Ovary (tissue), 9 donors: ENCODE measurements around the gene ANKRD33B. TPM values are rescaled to one million over a fixed set of nuclear protein-coding genes. Genes with fewer than 3 reads are reported as not detected.
"Not testable (repeated sequence)": the region's sequence is repeated elsewhere in the genome, so short reads cannot be mapped to it uniquely, and the experiment has no call there.

Experiments
- DNase-seq, 5 donors: peaks; one replicate each; pipeline ENCODE4 v3.0.0-alpha.2; 2019 to 2020
- H3K27ac ChIP-seq, 2 donors: fragments of 200-600 bp; one replicate each; pipeline versions ENCODE4 v1.5.1 to v1.8.0; 2019 to 2022
- H3K27me3 ChIP-seq: fragments of 200-600 bp; one replicate; pipeline ENCODE4 v1.8.0; 2022
- H3K36me3 ChIP-seq: fragments of 200-600 bp; sonication (generic); one replicate; pipeline ENCODE4 v1.5.1; 2019
- H3K4me1 ChIP-seq: one replicate; pipeline ENCODE4 v1.8.1; 2013; ENCODE audit warnings: mild to moderate bottlenecking, moderate library complexity; ENCODE audit not compliant: insufficient read depth
- H3K4me3 ChIP-seq: fragments of 200-600 bp; sonication (generic); one replicate; pipeline ENCODE4 v1.5.1; 2017
- H3K9me3 ChIP-seq, 2 donors: fragments of 200-600 bp in 1 of 2; sonication (generic) in 1 of 2; one replicate each; pipeline versions ENCODE4 v1.5.1 to v1.8.1; 2013 to 2019; ENCODE audit warnings: mild to moderate bottlenecking in 1 of 2, moderate library complexity in 1 of 2
- EP300 ChIP-seq: sonication (generic); formaldehyde crosslinking; IDR thresholded peaks from one replicate; pipeline ENCODE4 v1.6.1; 2017; ENCODE audit warnings: antibody characterized with exemption
- POLR2A ChIP-seq: fragments of 450-650 bp; IDR thresholded peaks from one replicate; pipeline ENCODE4 v1.6.1; 2017; ENCODE audit warnings: antibody characterized with exemption, mild to moderate bottlenecking, moderate library complexity
- WGBS, 3 donors: extraction: QIAGEN DNeasy Blood & Tissue Kit in 1 of 3; methylation state at CpG; one replicate each; pipeline versions ENCODE4 v1.1.5 to v1.1.7; 2013 to 2017; 5-methylcytosine and 5-hydroxymethylcytosine counted together
- intact Hi-C, 4 donors: fragments of 100-400 bp; cut with DNase I; formaldehyde crosslinking; loops; one replicate each; pipeline versions ENCODE4 v1.11.0 to v1.15.1; 2022 to 2023
- polyA plus RNA-seq, 2 donors: library from polyadenylated mRNA; stranded (reverse); fragments of 200-250 nt in 1 of 2; fragments of 350-450 nt in 1 of 2; fragmentation: Illumina TruSeq in 1 of 2; extraction: RNeasy Lipid Tissue Mini Kit (QIAGEN cat#74804) in 1 of 2; gene quantifications; one replicate each; pipeline ENCODE4 v1.2.3, GENCODE V29; 2013 to 2014
- total RNA-seq, 7 donors: library from RNA; depleted of rRNA in 2 of 7; stranded (reverse); fragments of >200 nt in 2 of 7; fragmentation: NEBNext Ultra II Directional in 3 of 7; extraction: Animal tissue kit (Norgen Biotek cat#: 25700) in 3 of 7; gene quantifications; one replicate each; pipeline versions ENCODE4 v1.1.0 to v1.2.4, GENCODE V29; 2016 to 2023
- TF ChIP-seq, protein P1 (sequence below), 3 donors: fragments of 450-650 bp in 2 of 3; fragments of 200-600 bp in 1 of 3; IDR thresholded peaks; one replicate each; pipeline versions ENCODE4 v1.5.1 to v1.8.0; 2016 to 2022; ENCODE audit warnings: antibody characterized with exemption in 3 of 3, mild to moderate bottlenecking in 1 of 3
- donor health status: DM: no; HTN: no; CAD: no; lungs with moderate emphysema.
- donor health status: DM: no; HTN: no; CAD: no.
- donor health status: Bipolar disorder and iron deficiency.
- donor health status: DM: yes; HTN: yes; CAD: no.
- donor health status: DM: no; HTN: no; CAD: no.
- donor health status: DM: yes; HTN: yes; CAD: no.

ANKRD33B gene
- total and polyA plus RNA-seq, 9 donors: 0.65 to 13.3 (median 1.9) TPM

DNA sequence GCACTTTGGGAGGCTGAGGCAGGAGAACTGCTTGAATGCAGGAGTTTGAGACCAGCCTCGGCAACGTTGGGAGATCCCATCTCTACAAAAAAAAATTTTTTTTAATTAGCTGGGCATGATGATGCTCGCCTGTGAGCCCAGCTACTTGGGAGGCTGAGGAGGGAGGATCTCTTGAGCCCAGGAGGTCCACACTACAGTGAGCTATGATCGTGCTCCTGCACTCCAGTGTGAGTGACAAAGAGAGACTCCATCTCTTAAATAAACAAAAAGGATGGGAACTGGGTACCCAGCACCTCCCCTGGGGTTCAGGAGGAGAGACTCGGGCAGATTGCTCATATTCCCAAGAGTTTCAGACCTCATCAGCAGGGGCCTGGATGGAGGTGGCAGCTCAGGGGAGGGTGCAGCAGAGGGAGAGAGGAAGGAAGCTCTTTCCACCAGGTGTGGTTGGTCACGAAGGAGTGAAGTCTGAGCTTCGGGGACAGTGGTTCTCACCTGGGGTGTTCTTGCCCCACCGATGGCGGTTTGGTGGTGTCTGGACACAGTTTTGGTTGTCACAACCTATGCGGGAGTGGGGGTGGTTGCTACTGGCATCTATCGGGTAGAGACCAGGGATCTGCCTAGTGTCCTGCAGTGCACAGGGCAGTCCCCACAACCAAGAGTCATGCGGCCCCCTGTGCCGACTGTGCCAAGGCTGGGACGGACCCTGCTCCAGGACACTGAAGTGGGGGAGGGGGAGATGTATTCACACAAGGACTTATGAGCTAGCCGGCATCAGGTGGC lies 72.7 kb downstream of the ANKRD33B start:
- Histone ChIP-seq H3K9me3 (no peaks in the 10 kb centered on the region), H3K4me3 (no peak overlapping the region), H3K36me3 (no peaks in the 10 kb centered on the region), H3K4me1 (no peaks in the 10 kb centered on the region), H3K27me3 (no peaks in the 10 kb centered on the region), H3K27ac (no peak overlapping the region)
- WGBS, 3 donors: 59 to 64% (median 63%) methylated on average over 15 of the region's 15 CpGs
- intact Hi-C loops: loop anchor here in 1 of 4 donors (10.0 kb wide), 1 partner anchor 352 kb away; no protein-coding TSS in a partner anchor
- DNase-seq: no peak
- TF ChIP-seq, protein P1, sequence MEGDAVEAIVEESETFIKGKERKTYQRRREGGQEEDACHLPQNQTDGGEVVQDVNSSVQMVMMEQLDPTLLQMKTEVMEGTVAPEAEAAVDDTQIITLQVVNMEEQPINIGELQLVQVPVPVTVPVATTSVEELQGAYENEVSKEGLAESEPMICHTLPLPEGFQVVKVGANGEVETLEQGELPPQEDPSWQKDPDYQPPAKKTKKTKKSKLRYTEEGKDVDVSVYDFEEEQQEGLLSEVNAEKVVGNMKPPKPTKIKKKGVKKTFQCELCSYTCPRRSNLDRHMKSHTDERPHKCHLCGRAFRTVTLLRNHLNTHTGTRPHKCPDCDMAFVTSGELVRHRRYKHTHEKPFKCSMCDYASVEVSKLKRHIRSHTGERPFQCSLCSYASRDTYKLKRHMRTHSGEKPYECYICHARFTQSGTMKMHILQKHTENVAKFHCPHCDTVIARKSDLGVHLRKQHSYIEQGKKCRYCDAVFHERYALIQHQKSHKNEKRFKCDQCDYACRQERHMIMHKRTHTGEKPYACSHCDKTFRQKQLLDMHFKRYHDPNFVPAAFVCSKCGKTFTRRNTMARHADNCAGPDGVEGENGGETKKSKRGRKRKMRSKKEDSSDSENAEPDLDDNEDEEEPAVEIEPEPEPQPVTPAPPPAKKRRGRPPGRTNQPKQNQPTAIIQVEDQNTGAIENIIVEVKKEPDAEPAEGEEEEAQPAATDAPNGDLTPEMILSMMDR (IDR thresholded peaks at IDR 0.05): no peak
- no peak for TF ChIP-seq POLR2A
- no peak for TF ChIP-seq EP300

DNA sequence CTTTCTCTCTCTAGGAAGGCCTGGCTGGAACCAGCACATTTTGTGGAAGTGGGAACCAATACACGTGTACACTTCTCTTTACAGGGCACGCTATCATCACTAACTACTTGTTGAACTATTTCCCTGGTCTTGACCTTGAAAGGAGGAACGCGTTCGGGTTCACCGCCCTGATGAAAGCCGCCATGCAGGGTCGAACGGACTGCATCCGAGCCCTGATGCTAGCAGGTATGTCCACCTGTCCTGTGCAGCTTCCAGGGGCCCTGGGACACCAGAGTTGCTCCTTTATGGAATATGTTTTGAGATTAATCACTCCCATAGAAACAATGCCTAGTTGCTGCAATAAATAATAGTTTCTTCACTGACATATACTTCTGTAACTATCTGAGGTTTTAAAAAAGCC lies 74.1 kb downstream of the ANKRD33B start:
- H3K4me1 ChIP-seq: no peaks in the 10 kb centered on the region
- no peaks in the 10 kb centered on the region for H3K27me3 ChIP-seq
- intact Hi-C loops: loop anchor here in 1 of 4 donors (10.0 kb wide), 1 partner anchor 353 kb away; no protein-coding TSS in a partner anchor
- no peaks in the 10 kb centered on the region for H3K36me3 ChIP-seq
- H3K9me3 ChIP-seq: no peaks in the 10 kb centered on the region
- H3K4me3 ChIP-seq: no peak overlapping the region
- no peak overlapping the region for H3K27ac ChIP-seq
- 16 to 42% (median 30%) methylated on average over 10 of the region's 10 CpGs for WGBS, 3 donors
- TF ChIP-seq, protein P1 (IDR thresholded peaks at IDR 0.05): no peak
- no peak for TF ChIP-seq POLR2A
- no peak for TF ChIP-seq EP300
- DNase-seq: no peak

DNA sequence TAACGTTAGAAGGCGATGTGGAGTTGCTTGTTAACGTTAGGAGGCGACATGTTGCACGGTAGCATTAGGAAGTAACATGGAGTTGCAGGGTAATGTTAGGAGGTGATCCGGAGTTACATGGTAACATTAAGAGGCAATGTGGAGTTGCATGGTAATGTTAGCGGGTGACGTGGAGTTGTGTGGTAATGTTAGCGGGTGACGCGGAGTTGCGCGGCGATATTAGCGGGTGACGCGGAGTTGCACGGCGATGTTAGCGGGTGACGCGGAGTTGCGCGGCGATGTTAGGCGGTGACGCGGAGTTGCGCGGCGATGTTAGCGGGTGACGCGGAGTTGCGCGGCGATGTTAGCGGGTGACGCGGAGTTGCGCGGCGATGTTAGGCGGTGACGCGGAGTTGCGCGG lies 74.9 kb downstream of the ANKRD33B start:
- not testable (repeated sequence) for H3K4me3 ChIP-seq, DNase-seq, H3K36me3 ChIP-seq, H3K4me1 ChIP-seq, H3K27ac ChIP-seq, H3K9me3 ChIP-seq, H3K27me3 ChIP-seq
- WGBS, 3 donors: 69 to 88% (median 76%) methylated on average over 14 to 41 of the region's 48 CpGs
- intact Hi-C loops: loop anchor here in 1 of 4 donors (10.0 kb wide), 1 partner anchor 354 kb away; no protein-coding TSS in a partner anchor

DNA sequence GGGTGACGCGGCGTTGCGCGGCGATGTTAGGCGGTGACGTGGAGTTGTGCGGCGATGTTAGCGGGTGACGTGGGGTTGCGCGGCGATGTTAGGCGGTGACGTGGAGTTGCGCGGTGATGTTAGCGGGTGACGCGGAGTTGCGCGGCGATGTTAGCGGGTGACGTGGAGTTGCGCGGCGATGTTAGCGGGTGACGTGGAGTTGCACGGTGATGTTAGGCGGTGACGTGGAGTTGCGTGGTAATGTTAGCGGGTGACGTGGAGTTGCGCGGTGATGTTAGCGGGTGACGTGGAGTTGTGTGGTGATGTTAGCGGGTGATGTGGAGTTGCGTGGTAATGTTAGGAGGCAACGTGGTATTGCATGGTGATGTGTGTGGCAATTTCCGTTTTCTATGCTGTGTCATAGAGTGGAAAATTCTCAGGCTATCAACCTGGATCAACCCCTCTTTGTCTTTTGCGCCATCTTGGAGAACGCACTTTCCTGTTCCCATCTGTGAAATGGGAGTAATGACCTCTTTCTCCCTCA lies 76.0 kb downstream of the ANKRD33B start:
- Histone ChIP-seq H3K36me3 (no peaks in the 10 kb centered on the region), H3K27me3 (no peaks in the 10 kb centered on the region), H3K27ac (no peak overlapping the region), H3K4me1 (no peaks in the 10 kb centered on the region), H3K9me3 (no peaks in the 10 kb centered on the region), H3K4me3 (no peak overlapping the region)
- TF ChIP-seq EP300: no peak
- TF ChIP-seq POLR2A: no peak
- TF ChIP-seq, protein P1 (IDR thresholded peaks at IDR 0.05): no peak
- DNase-seq: no peak
- intact Hi-C loops: loop anchor here in 1 of 4 donors (10.0 kb wide), 1 partner anchor 355 kb away; no protein-coding TSS in a partner anchor
- 94 to 96% (median 96%) methylated on average over 13 to 22 of the region's 48 CpGs for WGBS, 3 donors

DNA sequence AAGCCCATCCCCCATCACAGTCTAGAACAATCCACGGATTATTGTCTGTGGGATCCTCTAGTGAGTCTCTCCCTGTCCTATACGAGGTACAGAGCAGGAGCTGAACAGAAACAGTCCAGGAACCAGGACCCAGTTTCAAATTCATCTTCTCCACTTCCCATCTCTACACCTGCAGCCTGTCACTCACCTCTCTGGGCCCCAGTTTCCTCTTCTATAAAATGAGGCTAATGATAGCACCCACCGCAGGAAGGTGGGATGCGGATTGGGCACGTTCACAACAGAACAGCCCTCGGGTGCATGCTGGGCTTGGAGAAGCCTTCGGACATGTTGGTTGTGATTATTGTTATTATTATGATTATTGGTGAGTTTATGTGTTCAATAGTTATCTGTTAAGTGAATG lies 78.5 kb downstream of the ANKRD33B start:
- H3K27ac ChIP-seq: no peak overlapping the region
- DNase-seq: no peak
- TF ChIP-seq, protein P1 (IDR thresholded peaks at IDR 0.05): no peak
- no peak for TF ChIP-seq POLR2A
- TF ChIP-seq EP300: no peak
- H3K36me3 ChIP-seq: no peaks in the 10 kb centered on the region
- no peak overlapping the region for H3K4me3 ChIP-seq
- H3K9me3 ChIP-seq: no peaks in the 10 kb centered on the region
- 66 to 70% (median 70%) methylated on average over 7 of the region's 7 CpGs for WGBS, 3 donors
- no peaks in the 10 kb centered on the region for H3K27me3 ChIP-seq
- no peaks in the 10 kb centered on the region for H3K4me1 ChIP-seq
- intact Hi-C loops: no loop called here
